Nephron progenitor cell (in vitro differentiated cells): ENCODE measurements around the gene TTBK1.

ENCODE experiments used
- DNase-seq: peaks from one replicate; pipeline ENCODE4 v3.0.0; 2021
- H3K27ac Mint-ChIP-seq: 2 replicates; pipeline ENCODE4 v1.8.0; 2021; ENCODE audit warnings: mild to moderate bottlenecking, moderate library complexity, mixed read lengths
- H3K27me3 Mint-ChIP-seq: 2 replicates; pipeline ENCODE4 v1.8.0; 2021; ENCODE audit warnings: mild to moderate bottlenecking, low read depth, mixed read lengths; ENCODE audit not compliant: poor library complexity
- H3K36me3 Mint-ChIP-seq: 2 replicates; pipeline ENCODE4 v1.8.0; 2021; ENCODE audit warnings: low read depth, mixed read lengths
- H3K4me1 Mint-ChIP-seq: 2 replicates; pipeline ENCODE4 v1.8.0; 2021; ENCODE audit warnings: mixed read lengths
- H3K4me3 Mint-ChIP-seq: 2 replicates; pipeline ENCODE4 v1.8.0; 2021; ENCODE audit warnings: mild to moderate bottlenecking, moderate library complexity, mixed read lengths
- H3K9me3 Mint-ChIP-seq: 2 replicates; pipeline ENCODE4 v1.8.0; 2021; ENCODE audit warnings: mild to moderate bottlenecking, moderate library complexity, mixed read lengths
- TF ChIP-seq, protein P1 (sequence below): fragments of 200-600 bp; sonication (generic); IDR thresholded peaks from 2 replicates; pipeline ENCODE4 v1.5.0; 2021; ENCODE audit warnings: antibody characterized with exemption

Gene TTBK1

DNA sequence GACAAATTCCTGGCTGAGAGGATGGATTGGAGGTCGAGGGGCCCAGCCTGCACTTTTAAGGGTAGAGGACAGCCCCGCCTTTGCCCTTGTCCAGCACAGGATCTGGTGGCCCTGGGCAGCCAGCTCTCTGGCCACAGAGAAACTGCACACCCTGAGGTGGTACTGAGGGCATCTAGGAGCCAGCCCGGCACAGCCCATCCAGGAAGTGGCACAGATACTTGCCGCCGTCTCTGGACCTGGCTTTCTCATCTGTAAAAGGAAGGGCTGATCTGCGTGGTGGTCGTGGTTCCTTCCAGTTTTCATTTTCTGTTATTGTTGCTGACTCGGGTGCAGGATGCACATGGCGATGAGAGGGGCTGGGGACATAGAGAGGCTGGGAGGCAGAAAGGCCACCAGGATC, 38.8 kb downstream of the TTBK1 start:
- Mint-ChIP-seq H3K36me3 (no peaks in the 10 kb centered on the region), H3K9me3 (no peaks in the 10 kb centered on the region), H3K27me3 (peaks cover 37% of the 10 kb centered on the region), H3K4me1 (peaks cover 51% of the 10 kb centered on the region), H3K4me3 (no peak overlapping the region), H3K27ac (peak overlapping the region; percentile 80)
- DNase-seq = no peak
- TF ChIP-seq, protein P1, sequence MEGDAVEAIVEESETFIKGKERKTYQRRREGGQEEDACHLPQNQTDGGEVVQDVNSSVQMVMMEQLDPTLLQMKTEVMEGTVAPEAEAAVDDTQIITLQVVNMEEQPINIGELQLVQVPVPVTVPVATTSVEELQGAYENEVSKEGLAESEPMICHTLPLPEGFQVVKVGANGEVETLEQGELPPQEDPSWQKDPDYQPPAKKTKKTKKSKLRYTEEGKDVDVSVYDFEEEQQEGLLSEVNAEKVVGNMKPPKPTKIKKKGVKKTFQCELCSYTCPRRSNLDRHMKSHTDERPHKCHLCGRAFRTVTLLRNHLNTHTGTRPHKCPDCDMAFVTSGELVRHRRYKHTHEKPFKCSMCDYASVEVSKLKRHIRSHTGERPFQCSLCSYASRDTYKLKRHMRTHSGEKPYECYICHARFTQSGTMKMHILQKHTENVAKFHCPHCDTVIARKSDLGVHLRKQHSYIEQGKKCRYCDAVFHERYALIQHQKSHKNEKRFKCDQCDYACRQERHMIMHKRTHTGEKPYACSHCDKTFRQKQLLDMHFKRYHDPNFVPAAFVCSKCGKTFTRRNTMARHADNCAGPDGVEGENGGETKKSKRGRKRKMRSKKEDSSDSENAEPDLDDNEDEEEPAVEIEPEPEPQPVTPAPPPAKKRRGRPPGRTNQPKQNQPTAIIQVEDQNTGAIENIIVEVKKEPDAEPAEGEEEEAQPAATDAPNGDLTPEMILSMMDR = no peak

DNA sequence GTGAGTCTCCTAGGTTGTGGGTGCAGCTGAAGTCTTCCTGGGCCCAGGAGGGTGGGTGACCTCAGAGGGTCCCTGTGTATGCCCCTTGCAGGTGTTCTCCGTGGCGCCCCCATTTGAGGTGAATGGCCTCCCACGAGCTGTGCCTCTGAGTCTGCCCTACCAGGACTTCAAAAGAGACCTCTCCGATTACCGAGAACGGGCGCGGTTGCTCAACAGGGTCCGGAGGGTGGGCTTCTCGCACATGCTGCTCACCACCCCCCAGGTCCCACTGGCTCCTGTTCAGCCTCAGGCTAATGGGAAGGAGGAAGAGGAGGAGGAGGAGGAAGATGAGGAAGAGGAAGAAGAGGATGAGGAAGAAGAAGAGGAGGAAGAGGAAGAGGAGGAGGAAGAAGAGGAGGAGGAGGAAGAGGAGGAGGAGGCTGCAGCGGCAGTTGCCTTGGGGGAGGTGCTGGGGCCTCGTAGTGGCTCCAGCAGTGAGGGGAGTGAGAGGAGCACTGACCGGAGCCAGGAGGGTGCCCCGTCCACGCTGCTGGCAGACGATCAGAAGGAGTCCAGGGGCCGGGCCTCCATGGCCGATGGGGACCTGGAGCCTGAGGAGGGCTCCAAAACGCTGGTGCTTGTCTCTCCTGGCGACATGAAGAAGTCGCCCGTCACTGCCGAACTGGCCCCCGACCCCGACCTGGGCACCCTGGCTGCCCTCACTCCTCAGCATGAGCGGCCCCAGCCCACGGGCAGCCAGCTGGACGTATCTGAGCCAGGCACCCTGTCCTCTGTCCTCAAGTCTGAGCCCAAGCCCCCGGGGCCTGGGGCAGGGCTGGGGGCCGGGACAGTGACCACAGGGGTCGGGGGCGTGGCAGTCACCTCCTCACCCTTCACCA, 39.6 kb downstream of the TTBK1 start:
- Mint-ChIP-seq H3K4me1 (peaks cover 51% of the 10 kb centered on the region), H3K9me3 (no peaks in the 10 kb centered on the region), H3K27me3 (peaks cover 35% of the 10 kb centered on the region), H3K27ac (no peak overlapping the region), H3K36me3 (no peaks in the 10 kb centered on the region), H3K4me3 (no peak overlapping the region)
- DNase-seq = no peak
- TF ChIP-seq, protein P1 = no peak

DNA sequence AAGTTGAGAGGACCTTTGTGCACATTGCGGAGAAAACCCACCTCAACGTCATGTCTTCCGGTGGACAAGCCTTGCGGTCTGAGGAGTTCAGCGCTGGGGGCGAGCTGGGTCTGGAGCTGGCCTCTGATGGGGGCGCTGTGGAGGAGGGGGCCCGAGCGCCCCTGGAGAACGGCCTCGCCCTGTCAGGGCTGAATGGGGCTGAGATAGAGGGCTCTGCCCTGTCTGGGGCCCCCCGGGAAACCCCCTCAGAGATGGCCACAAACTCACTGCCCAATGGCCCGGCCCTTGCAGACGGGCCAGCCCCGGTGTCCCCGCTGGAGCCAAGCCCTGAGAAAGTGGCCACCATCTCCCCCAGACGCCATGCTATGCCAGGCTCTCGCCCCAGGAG, 40.2 kb downstream of the TTBK1 start:
- TF ChIP-seq, protein P1 = no peak
- no peaks in the 10 kb centered on the region for H3K36me3 Mint-ChIP-seq
- peaks cover 37% of the 10 kb centered on the region for H3K27me3 Mint-ChIP-seq
- H3K4me1 Mint-ChIP-seq = peaks cover 49% of the 10 kb centered on the region
- no peaks in the 10 kb centered on the region for H3K9me3 Mint-ChIP-seq
- no peak overlapping the region for H3K4me3 Mint-ChIP-seq
- no peak overlapping the region for H3K27ac Mint-ChIP-seq
- DNase-seq = no peak

DNA sequence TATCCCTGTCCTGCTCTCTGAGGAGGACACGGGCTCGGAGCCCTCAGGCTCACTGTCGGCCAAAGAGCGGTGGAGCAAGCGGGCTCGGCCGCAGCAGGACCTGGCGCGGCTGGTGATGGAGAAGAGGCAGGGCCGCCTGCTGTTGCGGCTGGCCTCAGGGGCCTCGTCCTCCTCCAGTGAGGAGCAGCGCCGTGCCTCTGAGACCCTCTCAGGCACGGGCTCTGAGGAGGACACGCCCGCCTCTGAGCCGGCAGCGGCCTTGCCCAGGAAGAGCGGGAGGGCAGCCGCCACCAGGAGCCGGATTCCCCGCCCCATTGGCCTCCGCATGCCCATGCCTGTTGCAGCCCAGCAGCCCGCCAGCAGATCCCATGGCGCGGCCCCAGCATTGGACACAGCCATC, 40.6 kb downstream of the TTBK1 start:
- TF ChIP-seq, protein P1 = no peak
- H3K27ac Mint-ChIP-seq = no peak overlapping the region
- peaks cover 39% of the 10 kb centered on the region for H3K27me3 Mint-ChIP-seq
- DNase-seq = no peak
- H3K4me1 Mint-ChIP-seq = peaks cover 46% of the 10 kb centered on the region
- no peak overlapping the region for H3K4me3 Mint-ChIP-seq
- H3K36me3 Mint-ChIP-seq = no peaks in the 10 kb centered on the region
- H3K9me3 Mint-ChIP-seq = no peaks in the 10 kb centered on the region

DNA sequence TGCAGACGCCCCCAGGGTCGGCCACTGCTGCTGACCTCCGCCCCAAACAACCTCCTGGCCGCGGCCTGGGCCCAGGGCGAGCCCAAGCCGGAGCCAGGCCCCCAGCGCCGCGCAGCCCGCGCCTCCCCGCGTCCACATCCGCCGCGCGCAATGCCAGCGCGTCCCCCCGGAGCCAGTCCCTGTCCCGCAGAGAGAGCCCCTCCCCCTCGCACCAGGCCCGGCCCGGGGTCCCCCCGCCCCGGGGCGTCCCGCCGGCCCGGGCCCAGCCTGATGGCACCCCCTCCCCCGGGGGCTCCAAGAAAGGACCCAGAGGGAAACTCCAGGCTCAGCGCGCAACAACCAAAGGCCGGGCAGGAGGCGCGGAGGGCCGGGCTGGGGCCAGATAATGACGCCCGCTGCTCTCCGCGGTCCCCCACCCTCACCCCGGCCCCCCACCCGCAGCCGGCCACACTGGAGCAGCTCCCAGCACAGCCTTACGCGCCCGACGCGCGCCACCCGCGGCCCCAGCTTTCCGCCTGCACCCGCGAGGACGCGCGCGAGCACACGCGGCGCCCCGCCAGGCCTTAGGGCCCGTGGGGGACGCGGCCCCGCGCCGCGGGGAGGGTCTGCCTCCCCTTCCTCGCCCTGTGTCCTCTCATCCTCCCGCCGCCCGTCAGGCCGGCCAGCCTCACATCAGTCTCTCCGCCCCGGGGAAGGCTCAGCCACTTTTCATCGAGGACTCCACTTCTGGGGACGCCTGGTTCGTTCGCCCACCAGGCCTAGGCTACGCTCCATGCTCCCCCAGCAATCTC, 41.9 kb downstream of the TTBK1 start:
- DNase-seq = peak; percentile 47
- TF ChIP-seq, protein P1 = no peak
- no peaks in the 10 kb centered on the region for H3K36me3 Mint-ChIP-seq
- H3K27ac Mint-ChIP-seq = no peak overlapping the region
- no peaks in the 10 kb centered on the region for H3K9me3 Mint-ChIP-seq
- H3K4me3 Mint-ChIP-seq = no peak overlapping the region
- peaks cover 46% of the 10 kb centered on the region for H3K4me1 Mint-ChIP-seq
- H3K27me3 Mint-ChIP-seq = peaks cover 38% of the 10 kb centered on the region
